ENCODE measurements around the gene NTF3. TPM values are rescaled to one million over a fixed set of nuclear protein-coding genes. Genes with fewer than 3 reads are reported as not detected.
A peak's percentile ranks its signal among the peaks of the same experiment; 100 is the strongest.

The NTF3 gene
- total and polyA plus RNA-seq, 5 donors = 0.53 to 1.9 (median 1.7) TPM

DNA sequence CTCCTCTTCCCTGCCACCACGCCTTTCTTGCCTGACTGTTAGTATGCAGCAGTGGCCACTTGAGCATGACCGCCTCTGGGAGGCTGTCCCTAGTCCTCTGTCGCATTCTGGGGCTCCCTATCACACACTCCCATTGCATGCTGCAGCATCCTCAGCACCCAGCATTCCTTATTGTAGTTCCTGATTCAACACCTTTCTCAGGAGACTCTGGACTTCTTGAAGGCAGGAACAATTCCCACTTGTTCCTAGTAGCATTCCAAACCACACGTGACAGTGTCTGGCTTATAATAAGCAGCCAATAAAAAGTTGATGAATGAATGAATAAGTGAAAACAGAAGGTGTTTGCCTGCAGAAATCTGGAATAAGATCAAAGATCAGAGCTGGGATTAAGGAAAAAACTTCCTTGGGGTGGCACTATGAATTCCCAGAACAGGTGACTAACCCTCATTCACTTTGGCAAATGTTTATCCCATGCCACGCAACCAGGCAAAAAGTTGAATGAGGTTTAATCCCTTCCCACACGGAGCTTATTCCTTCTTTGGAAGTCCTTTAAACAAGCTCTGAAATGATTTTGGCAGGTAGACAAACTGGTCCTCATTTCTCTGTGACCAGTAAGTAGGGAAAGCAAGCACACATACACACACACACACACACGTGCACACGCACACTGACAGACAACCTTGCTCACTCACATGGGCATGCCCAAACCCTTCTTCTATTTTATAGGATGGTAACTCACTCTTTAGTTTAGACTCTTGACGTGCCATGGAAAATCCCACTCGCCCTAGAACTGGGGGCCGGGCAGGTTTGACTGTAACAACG is 26.5 kb downstream of the NTF3 start:
- ATAC-seq (no peak), DNase-seq (no peak)
- WGBS = 87% methylated on average over 12 of the region's 12 CpGs
- no peaks in the 10 kb centered on the region for H3K9me3 ChIP-seq (ENCODE audit: control insufficient read depth, low read length)
- no peak overlapping the region for H3K27ac ChIP-seq (ENCODE audit: low read length)
- H3K27me3 ChIP-seq (ENCODE audit: control insufficient read depth, insufficient read depth) = no peaks in the 10 kb centered on the region
- intact Hi-C loops (cut with DNase I) = no loop called here
- H3K4me1 ChIP-seq (ENCODE audit: control insufficient read depth, insufficient read depth, low read length) = no peaks in the 10 kb centered on the region
- H3K4me3 ChIP-seq (ENCODE audit: low read length) = no peak overlapping the region

DNA sequence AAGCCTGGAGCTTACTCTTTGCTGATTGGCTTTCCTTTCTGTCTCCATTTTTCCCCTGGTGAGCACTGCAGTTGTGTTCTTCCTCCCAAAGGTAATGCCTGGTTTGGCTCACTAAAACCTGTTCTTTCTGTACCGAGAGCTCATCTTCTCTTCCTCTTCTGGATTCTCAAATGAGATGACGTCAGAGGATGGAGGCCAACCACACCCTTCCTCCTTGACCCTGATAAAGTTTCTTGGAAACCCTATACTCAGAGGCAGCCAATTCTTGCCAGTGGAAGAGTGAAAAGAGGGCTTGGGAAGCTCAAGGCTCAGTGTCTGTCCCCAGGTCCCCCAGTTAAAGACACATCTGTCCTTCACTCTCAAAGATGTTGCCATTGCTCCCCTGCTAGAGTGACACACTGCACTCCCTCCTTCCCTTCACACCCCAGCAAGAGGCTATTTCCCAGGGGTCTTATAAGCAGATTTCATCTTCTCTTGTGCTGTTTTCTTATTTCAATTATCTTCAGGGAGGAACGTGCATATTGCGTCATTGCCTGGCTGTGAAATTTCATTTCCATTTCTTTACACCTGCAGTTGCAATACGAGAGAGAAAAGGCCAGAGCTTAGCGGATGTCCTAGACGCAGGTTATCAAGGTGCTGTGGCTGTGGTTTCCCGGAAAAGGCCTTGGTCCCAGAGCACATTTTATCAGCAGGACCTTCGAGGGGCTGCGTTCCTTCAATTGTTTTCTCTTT is 27.3 kb downstream of the NTF3 start:
- Histone ChIP-seq H3K9me3 (ENCODE audit: control insufficient read depth, low read length) (no peaks in the 10 kb centered on the region), H3K27ac (ENCODE audit: low read length) (no peak overlapping the region), H3K4me1 (ENCODE audit: control insufficient read depth, insufficient read depth, low read length) (no peaks in the 10 kb centered on the region), H3K4me3 (ENCODE audit: low read length) (no peak overlapping the region), H3K27me3 (ENCODE audit: control insufficient read depth, insufficient read depth) (no peaks in the 10 kb centered on the region)
- intact Hi-C loops (cut with DNase I) = no loop called here
- 71% methylated on average over 10 of the region's 10 CpGs for WGBS
- ATAC-seq (peak; percentile 37 to 64), DNase-seq (no peak)

DNA sequence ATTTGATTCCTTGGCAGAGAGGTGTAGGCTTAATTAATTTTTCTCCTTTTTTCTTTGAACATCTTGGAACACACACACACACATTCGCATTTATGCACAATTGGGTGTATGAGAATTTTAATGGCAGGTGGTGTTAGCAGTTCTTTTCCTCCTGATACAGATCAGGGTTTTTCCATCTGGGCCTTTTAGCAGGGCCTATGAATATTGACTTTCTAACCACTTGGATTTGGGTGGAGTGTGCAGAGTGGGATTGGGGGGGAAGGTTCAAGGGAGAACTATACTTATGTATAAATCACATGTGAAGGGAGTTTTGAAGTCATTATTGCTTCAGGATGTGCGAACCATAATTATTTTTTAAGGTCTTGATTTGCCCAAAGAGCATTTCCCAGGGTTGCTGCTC is 28.9 kb downstream of the NTF3 start:
- Histone ChIP-seq H3K4me3 (ENCODE audit: low read length) (no peak overlapping the region), H3K4me1 (ENCODE audit: control insufficient read depth, insufficient read depth, low read length) (no peaks in the 10 kb centered on the region), H3K27me3 (ENCODE audit: control insufficient read depth, insufficient read depth) (no peaks in the 10 kb centered on the region), H3K9me3 (ENCODE audit: control insufficient read depth, low read length) (no peaks in the 10 kb centered on the region), H3K27ac (ENCODE audit: low read length) (no peak overlapping the region)
- intact Hi-C loops (cut with DNase I) = no loop called here
- no peak for ATAC-seq
- WGBS = 97% methylated on average over 2 of the region's 2 CpGs
- no peak for DNase-seq

DNA sequence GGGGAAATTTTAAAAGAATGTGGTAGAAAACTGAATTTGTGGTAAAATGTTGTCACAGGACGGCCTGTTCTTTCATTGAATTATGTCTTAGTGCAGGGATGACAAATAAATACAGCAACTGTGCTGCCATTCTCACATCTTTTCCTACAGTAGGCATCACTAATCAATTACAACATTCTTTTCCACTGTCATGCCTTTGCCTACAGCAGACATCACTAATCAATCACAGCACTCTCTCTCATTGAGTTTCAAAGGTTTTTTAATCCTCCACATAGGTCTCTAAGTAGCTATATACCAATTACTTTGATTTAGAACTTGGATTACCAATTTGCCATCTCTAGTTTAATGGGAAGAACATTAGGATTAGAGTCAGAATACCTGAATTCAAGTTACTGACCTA is 30.1 kb downstream of the NTF3 start:
- intact Hi-C loops (cut with DNase I) = no loop called here
- Histone ChIP-seq H3K9me3 (ENCODE audit: control insufficient read depth, low read length) (no peaks in the 10 kb centered on the region), H3K27ac (ENCODE audit: low read length) (no peak overlapping the region), H3K4me3 (ENCODE audit: low read length) (no peak overlapping the region), H3K27me3 (ENCODE audit: control insufficient read depth, insufficient read depth) (no peaks in the 10 kb centered on the region), H3K4me1 (ENCODE audit: control insufficient read depth, insufficient read depth, low read length) (no peaks in the 10 kb centered on the region)
- no peak for ATAC-seq
- WGBS = 97% methylated on average over 1 of the region's 1 CpG
- DNase-seq = no peak

DNA sequence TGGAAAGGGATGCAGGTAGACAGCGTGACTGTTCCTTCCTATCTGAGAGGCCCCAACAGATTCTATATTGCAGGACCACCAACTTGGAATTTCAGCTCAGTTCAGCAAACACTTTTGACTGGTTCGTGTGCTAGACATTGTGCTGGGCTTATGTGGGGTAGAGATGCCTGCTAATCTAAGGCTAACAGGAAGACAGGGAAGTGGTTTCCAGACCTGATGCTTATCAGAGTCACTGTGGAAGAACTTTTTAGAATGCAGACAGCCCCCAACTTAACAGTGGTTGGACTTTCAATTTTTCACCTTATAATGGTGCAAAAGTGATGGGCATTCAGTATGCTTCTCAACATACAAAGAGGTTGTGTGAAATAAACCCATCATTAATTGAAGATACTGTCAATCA is 32.2 kb downstream of the NTF3 start:
- Histone ChIP-seq H3K27ac (ENCODE audit: low read length) (no peak overlapping the region), H3K27me3 (ENCODE audit: control insufficient read depth, insufficient read depth) (no peaks in the 10 kb centered on the region), H3K4me1 (ENCODE audit: control insufficient read depth, insufficient read depth, low read length) (no peaks in the 10 kb centered on the region), H3K4me3 (ENCODE audit: low read length) (no peak overlapping the region), H3K9me3 (ENCODE audit: control insufficient read depth, low read length) (no peaks in the 10 kb centered on the region)
- intact Hi-C loops (cut with DNase I) = no loop called here
- DNase-seq = no peak
- ATAC-seq = no peak
- WGBS = 61% methylated on average over 2 of the region's 2 CpGs

DNA sequence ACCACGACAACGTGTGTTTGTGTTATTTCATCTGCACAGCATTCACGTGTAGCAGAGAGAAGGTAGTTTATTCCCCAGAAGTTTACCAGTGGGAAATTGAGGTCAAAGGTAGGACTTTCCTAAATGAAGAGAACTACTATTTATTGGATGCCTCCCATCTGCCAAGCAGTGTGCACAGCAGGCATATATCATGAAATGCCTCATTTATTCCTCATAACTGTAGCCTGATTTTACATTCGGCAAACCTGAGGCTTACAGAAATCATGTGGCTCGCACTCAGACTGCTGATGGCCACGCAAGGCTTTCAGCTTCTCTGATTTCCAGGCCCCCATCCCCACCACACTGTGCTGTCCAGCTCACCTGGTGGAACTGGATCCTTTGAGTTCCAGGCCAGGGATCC is 33.5 kb downstream of the NTF3 start:
- H3K27me3 ChIP-seq (ENCODE audit: control insufficient read depth, insufficient read depth) = no peaks in the 10 kb centered on the region
- WGBS = 88% methylated on average over 6 of the region's 6 CpGs
- no peaks in the 10 kb centered on the region for H3K9me3 ChIP-seq (ENCODE audit: control insufficient read depth, low read length)
- H3K27ac ChIP-seq (ENCODE audit: low read length) = no peak overlapping the region
- no peak for DNase-seq
- no peak overlapping the region for H3K4me3 ChIP-seq (ENCODE audit: low read length)
- ATAC-seq = no peak
- no peaks in the 10 kb centered on the region for H3K4me1 ChIP-seq (ENCODE audit: control insufficient read depth, insufficient read depth, low read length)
- intact Hi-C loops (cut with DNase I) = no loop called here

DNA sequence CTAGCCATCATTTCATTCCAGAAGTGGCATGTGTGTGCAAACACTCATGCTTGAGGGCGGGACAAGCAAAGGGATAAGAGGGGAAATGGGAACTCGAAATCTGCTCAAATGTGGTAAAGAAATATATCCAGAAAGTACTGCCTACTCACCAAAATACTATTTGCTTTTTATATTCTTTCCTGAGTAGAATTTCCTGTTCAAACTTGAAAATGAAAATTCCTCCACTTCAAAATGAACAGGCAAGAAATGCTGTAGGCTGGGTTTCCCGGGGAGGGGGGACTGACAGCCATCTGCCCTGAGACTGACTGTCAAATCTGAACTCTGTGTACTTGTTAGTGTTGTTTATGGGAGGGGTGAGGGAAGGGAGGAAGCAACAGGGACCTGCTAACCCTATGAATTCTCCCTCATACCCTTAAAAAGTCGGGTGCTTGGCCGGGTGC is 34.6 kb downstream of the NTF3 start:
- intact Hi-C loops (cut with DNase I) = no loop called here
- H3K9me3 ChIP-seq (ENCODE audit: control insufficient read depth, low read length) = no peaks in the 10 kb centered on the region
- no peaks in the 10 kb centered on the region for H3K27me3 ChIP-seq (ENCODE audit: control insufficient read depth, insufficient read depth)
- no peaks in the 10 kb centered on the region for H3K4me1 ChIP-seq (ENCODE audit: control insufficient read depth, insufficient read depth, low read length)
- 57% methylated on average over 5 of the region's 5 CpGs for WGBS
- DNase-seq (no peak), ATAC-seq (no peak)
- no peak overlapping the region for H3K27ac ChIP-seq (ENCODE audit: low read length)
- no peak overlapping the region for H3K4me3 ChIP-seq (ENCODE audit: low read length)

DNA sequence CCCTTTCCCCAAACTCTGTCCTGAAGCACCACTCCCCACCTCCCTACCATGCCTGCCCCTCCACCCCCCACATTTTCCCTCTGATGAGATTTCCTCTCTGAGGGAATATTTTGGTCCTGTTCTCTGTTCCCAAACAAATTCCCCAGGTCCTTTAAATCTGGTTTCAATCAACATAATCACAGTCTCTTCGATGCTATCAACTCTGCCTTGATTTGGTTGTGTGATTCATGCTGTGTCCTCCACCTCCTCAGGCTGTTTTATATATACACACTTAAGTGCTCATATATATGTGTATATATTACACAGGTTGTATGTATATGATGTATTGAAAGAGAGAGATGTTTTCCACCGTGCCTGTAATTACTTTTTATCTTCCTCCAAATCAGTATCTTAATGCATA is 36.0 kb downstream of the NTF3 start:
- intact Hi-C loops (cut with DNase I) = no loop called here
- WGBS = 66% methylated on average over 2 of the region's 2 CpGs
- DNase-seq = no peak
- ATAC-seq = no peak
- no peaks in the 10 kb centered on the region for H3K9me3 ChIP-seq (ENCODE audit: control insufficient read depth, low read length)
- H3K27me3 ChIP-seq (ENCODE audit: control insufficient read depth, insufficient read depth) = no peaks in the 10 kb centered on the region
- no peak overlapping the region for H3K4me3 ChIP-seq (ENCODE audit: low read length)
- H3K27ac ChIP-seq (ENCODE audit: low read length) = no peak overlapping the region
- no peaks in the 10 kb centered on the region for H3K4me1 ChIP-seq (ENCODE audit: control insufficient read depth, insufficient read depth, low read length)

DNA sequence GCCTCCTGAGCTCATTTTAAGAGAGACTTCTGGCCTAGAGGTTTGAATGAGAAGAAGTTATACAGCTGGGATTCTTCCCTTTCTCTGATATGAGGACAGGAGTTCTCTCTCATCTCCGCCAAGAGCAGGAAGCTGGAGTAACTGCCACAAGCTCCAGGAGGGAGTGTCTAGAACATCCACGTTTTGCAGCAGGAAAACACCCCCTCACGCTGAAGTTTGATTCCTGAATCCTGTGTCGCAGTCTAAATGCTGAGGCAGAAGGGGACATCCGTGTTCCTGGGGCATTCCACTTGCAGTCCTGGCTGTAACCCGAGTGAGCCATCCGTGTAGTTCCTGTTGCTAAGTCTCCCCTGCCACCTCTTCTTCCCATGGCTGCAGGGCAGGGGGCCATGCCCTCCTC is 38.3 kb downstream of the NTF3 start:
- ATAC-seq = no peak
- Histone ChIP-seq H3K9me3 (ENCODE audit: control insufficient read depth, low read length) (no peaks in the 10 kb centered on the region), H3K27me3 (ENCODE audit: control insufficient read depth, insufficient read depth) (no peaks in the 10 kb centered on the region), H3K4me1 (ENCODE audit: control insufficient read depth, insufficient read depth, low read length) (no peaks in the 10 kb centered on the region), H3K27ac (ENCODE audit: low read length) (no peak overlapping the region), H3K4me3 (ENCODE audit: low read length) (no peak overlapping the region)
- WGBS = 49% methylated on average over 7 of the region's 7 CpGs
- intact Hi-C loops (cut with DNase I) = no loop called here
- no peak for DNase-seq

DNA sequence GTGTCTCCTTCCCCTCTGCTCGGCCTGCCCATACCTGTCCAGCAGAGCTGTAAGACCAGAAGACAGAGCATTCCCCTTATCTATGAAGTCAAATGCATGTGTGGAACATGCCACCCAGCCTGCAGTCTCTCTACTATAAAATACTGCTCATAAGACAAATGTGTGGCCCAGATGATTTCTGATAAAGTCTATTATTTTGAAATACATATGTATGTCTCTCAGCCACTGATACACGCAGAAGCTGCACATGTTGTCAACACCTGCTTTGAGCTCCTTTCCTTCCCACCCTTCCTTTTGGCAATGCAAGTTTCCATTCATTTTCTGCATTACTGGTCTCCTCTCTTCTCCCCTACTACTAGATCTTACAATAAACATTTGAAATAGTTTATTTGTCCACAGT is 38.8 kb downstream of the NTF3 start:
- H3K27me3 ChIP-seq (ENCODE audit: control insufficient read depth, insufficient read depth) = no peaks in the 10 kb centered on the region
- no peak for DNase-seq
- H3K9me3 ChIP-seq (ENCODE audit: control insufficient read depth, low read length) = no peaks in the 10 kb centered on the region
- no peak for ATAC-seq
- intact Hi-C loops (cut with DNase I) = no loop called here
- WGBS = 70% methylated on average over 2 of the region's 2 CpGs
- no peak overlapping the region for H3K4me3 ChIP-seq (ENCODE audit: low read length)
- H3K27ac ChIP-seq (ENCODE audit: low read length) = no peak overlapping the region
- H3K4me1 ChIP-seq (ENCODE audit: control insufficient read depth, insufficient read depth, low read length) = no peaks in the 10 kb centered on the region

DNA sequence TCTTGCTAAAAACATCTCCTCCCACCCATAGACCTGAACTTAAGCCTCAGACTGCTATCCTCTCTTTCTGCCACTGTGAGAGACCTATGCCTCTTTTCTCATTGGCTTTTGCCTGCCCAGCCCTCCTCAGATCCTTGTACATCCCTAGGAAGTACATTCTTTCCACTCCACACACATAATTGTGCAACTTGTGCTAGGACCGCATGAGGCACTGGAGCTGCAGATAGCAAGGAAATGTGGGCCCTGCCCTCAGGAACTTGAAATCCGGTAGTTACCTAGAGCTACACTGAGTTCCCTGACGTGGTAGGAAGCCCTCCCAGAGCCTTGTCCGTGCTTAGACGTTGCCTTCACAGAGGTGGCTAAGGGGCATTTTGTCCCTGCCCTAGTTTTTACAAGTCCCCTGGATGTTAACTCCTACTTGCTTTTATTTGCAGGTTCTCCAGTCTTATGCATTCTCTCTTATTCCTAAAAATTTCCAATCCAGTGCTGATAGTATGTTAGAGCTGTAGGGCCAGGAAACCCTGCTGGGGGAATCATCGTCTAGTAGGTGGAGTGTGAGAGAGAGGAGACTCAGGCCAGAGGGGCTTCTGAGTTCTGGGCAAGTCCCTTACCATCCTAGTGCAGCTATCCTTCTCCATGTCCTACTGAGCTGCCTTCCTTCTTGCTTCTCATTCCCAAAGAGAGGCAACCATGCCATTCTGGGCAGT is 41.3 kb downstream of the NTF3 start:
- peak in 1 of 3 donors; percentile 36 for DNase-seq
- intact Hi-C loops (cut with DNase I) = no loop called here
- Histone ChIP-seq H3K4me1 (ENCODE audit: control insufficient read depth, insufficient read depth, low read length) (no peaks in the 10 kb centered on the region), H3K4me3 (ENCODE audit: low read length) (no peak overlapping the region), H3K27me3 (ENCODE audit: control insufficient read depth, insufficient read depth) (no peaks in the 10 kb centered on the region), H3K9me3 (ENCODE audit: control insufficient read depth, low read length) (no peaks in the 10 kb centered on the region), H3K27ac (ENCODE audit: low read length) (no peak overlapping the region)
- peak in 1 of 2 donors; percentile 91 for ATAC-seq
- 59% methylated on average over 6 of the region's 6 CpGs for WGBS
